Fibroblast of upper back skin (primary cell): Measurements from ENCODE around the gene DPEP2NB.
"Not testable (repeated sequence)": the region's sequence is repeated elsewhere in the genome, so short reads cannot be mapped to it uniquely, and the experiment has no call there.

Experiments used
- DNase-seq: peaks from one replicate; pipeline ENCODE4 v3.0.0-alpha.2; 2013

DPEP2NB gene

DNA sequence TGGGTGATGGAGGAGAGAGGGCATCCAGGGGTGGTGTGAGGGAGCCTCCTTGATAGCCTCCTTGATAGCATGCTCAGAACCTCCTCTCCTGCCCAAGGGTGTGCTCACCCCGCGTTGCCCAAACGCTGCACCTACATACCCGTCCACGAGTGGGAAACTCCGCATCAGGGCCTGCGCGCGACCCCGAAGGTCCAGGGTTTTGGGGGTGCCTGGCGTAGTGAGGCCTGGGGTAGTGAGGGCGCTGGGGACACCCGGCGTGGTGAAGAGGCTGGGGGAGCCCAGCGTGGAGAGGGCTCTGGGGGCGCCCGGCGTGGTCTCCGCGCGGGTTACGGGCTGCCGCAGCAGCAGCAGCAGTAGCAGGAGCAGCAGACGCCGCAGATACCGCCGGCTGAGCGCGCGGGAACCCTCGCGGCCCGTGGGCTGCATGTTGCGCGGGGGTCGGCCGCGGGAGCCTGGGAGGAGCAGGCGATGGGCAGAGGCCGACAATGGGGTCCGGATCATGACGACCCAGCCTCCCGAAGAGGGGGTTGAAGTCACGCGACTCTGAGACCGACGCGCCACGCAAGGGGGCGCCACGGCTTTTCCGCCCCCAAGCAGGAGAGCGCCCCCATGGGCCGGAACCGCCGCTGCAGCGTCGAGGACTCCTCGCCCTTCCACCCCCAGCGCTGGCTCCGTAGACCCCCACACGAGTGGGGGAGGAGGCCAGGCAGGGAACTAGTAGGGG is 35.6 kb downstream of the DPEP2NB start, which contains the start of gene DPEP3:
Gene DPEP3, minus strand, starts transcription at position 545 of the 724 bp plus-strand sequence. Its CDS starts 119 bp downstream, at position 426.
- DNase-seq, result no peak

DNA sequence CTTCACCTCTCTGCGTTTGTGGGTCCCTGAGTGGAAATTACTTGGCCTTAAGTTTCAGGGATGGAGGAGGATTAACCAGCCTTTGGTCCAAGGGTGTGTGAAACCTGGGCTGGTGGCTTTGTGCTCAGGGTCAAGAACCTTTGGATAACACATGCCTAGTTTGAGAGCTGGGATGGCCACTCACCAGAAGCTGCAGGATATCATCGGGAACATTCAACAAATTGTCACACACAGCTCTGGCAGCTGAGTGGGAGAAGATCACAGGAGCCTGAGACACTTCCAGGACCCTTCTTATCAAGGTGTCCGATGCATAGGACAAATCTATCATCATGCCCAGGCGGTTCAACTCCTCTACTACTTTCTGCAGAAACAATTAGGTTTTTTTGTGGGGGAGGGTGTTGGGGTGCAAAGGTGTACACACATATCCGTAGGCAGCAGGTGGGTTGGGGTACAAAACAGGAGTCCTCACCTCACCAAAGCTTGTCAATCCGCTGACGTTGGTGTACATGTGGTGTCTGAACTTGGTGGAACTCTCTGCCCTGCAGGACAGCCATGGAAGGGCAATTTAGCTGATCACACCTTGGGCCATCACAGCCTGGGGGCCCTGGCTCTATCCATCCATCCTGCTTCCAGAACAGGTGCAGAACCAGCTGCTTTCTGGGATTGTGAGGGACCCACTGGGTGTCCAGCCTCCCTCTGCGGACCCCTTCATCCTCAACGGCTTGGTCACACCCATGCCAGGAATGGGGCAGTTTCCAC is 38.1 kb downstream of the DPEP2NB start:
- DNase-seq, result no peak

DNA sequence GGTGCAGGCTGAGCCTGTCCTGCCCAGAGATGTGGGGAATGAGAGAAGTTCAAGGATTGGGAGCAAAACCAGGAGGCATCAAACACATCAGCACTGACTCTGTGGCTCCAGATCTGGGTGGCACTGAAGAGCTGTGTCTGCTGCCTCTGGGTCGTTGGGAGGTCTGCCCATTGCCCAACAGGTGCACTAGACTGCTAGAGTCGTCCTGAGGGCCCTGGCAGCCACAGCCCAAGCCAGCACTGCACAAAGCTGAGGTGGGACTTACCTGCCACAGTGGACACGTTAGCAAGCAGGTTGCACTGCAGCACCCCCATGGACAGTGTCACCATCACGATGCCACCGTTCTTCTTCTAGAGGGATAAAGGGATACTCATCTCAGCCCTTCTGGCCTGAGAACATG is 38.7 kb downstream of the DPEP2NB start:
- no peak for DNase-seq

GRCh38 chr16:67976205-67976604 is 39.5 kb downstream of the DPEP2NB start:
- no peak for DNase-seq

DNA sequence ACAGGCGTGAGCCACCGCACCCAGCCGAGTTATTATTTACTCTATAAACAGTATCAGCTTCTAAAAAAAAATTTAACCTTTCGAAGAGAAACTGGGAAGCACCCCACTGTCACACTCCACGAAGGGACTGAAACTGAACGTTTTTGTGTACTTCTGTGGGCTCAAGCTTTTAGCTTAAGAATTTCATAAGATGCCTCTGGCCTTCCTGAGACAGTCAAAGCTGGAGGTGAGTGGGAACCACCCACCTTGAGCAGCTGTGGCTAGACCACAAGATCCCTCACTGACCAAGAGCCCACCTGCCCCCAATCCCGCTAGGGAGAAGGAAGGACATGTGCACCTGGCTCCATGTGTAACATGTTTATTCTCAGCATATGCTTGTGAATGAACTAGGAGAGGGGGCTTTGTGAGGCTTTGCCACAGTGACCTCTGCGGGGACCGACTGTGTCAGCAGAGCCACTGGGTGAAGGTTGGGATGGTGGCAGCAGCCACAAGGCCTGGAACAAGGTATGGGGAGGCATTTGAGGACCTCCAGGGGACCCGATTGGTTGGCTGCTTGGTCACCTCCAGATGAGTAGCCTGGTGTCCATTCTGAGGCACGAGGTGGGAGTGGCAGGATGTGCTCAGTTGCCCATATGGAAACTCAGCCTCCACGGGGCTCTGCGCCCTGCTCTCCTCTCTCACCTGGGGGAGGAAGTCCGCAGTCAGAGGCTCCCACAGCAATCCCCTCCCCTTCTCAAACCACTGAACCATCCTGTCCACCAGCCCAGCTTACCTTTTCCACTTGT is 40.2 kb downstream of the DPEP2NB start:
- no peak for DNase-seq

DNA sequence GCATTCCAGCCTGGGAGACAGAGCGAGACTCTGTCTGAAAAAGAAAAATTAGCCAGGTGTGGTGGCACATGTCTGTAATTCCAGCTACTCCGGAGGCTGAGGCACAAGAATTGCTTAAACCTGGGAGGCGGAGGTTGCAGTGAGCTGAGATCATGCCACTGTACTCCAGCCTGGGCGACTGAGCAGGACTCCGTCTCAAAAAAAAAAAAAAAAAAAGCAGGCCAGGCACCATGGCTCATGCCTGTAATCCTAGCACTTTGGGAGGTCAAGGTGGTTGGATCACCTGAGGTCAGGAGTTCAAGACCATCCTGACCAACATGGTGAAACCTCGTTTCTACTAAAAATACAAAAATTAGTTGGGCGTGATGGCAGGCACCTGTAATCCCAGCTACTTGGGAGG is 43.4 kb downstream of the DPEP2NB start:
- not testable (repeated sequence) for DNase-seq

- DNase-seq, result no peak
Measured at GRCh38 chr16:67971111-67971510, 44.6 kb downstream of the DPEP2NB start.

DNA sequence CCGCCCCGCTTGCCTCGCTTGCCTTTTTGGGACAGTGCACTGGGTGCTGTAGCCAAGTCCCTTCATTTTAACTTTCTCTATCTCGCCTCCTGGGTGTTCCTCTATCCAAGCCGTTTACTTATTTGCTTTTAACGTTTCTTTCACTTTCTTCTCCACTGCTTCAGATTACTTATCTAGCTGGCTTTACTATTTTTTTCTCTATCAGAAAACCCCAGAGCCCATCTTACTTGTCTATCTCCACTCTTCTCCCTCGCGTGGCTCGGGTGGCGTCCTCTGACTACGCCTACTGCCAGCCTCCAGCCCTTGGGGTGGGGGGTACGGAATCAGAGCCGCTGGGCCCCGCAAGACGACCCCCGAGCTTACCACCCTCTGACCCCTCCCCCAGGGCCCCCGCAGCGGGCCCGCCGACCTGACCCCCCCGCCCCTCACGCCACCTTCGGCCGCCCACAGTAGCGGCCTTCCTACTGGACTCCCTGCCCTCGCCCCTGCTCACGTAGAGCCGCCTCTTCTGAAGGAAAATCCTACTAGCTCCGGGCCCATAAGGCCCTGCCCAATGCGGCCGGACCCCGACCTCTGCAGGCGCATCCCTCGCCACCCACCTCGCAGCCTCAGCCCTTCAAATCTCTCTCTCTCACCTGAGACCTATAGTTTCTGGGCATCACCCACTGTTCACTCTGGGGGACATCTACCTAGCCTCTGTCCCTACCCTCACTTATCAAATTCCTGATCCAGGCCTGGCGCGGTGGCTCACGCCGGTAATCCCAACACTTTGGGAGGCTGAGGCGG is 46.3 kb downstream of the DPEP2NB start:
- no peak for DNase-seq

- DNase-seq, result peak; percentile 85
Measured at GRCh38 chr16:67968400-67969253, 47.1 kb downstream of the DPEP2NB start, which contains the start of gene SLC12A4. TSS of gene SLC12A4 (minus strand) at chr16:67968637. CDS start at chr16:67968553, 84 bp downstream.

DNA sequence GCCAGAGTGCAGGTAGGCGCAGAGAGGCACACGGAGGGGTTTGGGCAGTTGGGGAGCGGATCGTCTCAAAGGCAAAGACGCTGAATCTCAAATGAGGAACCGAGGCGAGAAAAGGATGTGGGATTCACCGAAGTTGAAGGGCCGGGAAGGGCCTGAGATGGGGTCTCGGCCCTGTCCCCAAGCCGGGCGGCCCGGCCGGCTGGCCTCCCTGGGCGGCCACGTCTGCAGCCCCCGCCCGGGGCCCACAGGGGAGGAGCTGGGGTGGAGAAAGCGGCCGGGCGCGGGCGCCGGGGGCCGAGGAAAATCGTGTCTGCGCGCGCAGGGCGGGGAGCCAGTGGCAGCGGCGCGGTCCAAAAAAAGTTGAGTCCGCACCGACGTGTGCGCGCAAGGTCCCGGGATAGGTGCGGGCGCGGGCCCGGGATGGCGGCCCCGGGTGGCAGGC is 47.7 kb downstream of the DPEP2NB start:
- peak; percentile 41 for DNase-seq

DNA sequence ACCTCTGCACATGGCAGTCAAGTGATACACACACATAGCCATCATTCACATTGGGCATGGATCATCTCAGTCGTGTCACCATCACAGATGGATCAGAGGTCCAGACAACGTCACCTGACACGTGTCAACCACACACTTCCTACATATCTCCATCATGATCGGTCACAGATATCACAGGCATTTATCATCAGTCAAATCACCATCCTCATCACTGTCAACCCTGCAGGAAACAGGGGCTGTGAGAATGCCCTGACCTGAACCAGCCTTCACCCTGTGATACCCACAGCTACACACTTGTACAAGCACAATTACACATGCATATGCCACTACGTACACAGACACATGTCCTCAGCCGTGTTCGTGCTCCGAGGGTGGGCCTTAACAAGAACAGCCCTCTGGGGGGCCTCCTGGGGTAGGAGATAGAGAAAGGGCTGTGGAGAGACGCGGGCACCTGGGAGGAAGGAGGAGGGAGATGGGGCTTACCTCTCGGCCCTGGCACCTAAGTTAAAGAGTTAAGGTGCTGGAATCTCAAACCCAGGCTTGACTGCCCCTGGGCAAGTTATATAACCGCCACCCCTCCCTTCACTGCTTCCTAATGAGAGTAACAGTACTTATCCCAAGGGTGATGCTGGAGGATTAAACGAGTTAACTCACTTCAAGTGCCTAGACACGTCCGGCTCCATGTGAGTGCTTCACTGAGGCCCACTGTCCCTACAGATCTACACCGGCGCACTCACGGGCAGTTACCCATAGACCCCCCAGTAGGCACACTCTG is 48.3 kb downstream of the DPEP2NB start:
- peak; percentile 22 for DNase-seq

DNA sequence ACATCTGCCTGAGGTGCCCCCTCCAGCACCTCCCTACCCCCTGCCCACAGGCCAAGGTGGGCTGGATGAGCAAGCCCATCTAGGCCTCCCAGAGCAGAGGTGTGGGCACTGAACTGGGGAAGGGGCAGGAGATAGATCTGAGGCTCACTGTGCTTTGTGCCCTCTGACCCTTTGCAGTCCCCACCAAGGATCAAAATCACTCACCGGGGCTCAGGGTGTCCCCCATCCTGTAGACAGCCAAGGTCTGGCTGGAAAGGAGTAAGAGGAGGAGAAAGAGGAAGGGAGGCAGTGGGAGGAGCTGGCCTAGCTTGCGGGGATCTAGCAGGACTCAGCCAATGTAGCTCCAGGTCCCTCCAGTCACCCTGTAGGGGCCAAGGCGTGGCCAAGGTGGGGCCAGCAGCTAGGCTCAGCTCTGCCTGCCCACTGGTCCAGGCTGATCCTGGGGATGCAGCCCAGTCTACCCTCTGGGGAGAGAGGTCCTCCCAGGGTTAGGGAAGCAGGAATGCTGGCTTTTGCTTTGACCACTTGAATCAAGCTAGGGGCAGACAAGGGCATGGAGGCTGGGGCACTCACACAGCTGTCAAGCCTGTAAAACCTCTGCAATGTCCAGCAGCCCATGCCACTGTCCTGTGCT is 49.0 kb downstream of the DPEP2NB start:
- peak; percentile 19 for DNase-seq

DNA sequence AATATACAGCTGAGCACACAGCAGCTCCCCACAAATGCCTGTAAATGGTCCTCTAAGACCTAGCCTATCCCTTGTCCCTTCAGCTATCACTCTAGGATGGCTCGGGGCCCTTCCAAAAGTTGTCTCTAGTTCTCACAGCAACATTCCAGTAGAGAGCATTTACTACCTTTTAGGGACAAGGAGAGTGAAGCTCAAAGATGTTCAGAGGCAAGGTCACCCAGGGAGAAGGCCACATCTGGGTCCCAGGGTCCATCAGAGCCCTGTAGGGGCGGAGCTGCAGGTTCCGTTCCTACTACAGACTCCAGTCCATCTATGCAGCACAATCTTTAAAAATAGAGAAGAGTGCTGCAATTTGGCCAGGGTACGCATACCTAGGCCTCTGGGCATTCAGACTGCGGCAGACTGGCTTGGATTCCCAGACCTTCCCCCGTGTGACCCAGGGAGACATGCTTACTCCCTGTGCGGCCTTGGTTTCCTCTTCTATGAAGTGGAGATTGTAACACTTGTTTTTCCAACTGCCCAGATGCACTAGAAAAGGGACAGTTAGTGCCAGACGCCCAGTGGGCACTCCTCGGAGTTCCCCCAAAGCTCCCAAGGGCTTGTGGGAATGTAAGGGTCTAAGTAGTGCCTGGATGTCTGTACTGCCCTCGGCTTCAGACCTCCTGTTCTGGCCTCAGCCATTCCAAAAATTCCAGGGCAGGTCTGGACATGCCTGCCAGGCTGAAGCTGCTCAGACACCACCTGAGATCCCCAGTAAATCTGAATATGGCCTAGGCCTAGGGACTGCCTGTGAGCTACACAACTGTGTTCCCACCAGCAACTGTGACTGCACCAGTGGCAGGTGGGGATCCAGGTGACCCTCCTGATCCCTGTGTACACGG is 49.8 kb downstream of the DPEP2NB start:
- no peak for DNase-seq

- no peak for DNase-seq
Measured at GRCh38 chr16:67964477-67965131, 51.1 kb downstream of the DPEP2NB start.

GRCh38 chr16:67963662-67964321 is 51.9 kb downstream of the DPEP2NB start:
- DNase-seq, result no peak
